Measurements from ENCODE around the gene CYP26C1. TPM values are rescaled to one million over a fixed set of nuclear protein-coding genes. Genes with fewer than 3 reads are reported as not detected.

Gene CYP26C1
- total and polyA plus RNA-seq, 9 of the 15 experiments (the other 6 are each of a cell fraction or from before 2014, with no cell fraction given), result 0.07 to 0.09 (median 0.07) TPM; not detected in 6

DNA sequence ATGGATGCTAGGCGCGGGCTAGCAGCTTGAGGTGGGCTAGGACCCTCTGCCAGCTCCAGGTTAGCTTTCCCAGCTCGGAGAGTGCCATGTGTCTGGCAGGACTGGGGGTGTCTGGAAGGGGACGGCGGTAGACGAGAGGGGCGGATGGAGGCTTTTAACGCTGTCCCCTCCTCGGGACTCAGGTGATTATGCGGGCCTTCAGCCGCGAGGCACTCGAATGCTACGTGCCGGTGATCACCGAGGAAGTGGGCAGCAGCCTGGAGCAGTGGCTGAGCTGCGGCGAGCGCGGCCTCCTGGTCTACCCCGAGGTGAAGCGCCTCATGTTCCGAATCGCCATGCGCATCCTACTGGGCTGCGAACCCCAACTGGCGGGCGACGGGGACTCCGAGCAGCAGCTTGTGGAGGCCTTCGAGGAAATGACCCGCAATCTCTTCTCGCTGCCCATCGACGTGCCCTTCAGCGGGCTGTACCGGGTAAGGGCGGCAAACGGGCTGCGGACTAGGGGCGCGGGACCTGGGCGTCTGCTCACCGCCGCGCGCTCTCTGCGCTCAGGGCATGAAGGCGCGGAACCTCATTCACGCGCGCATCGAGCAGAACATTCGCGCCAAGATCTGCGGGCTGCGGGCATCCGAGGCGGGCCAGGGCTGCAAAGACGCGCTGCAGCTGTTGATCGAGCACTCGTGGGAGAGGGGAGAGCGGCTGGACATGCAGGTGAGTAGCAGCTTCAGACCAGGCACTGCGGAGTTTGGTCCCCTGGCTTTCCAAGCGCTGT, 14.2 kb downstream of the CYP26C1 start:
- FAIRE-seq (no peak), ATAC-seq (no peak), DNase-seq (ENCODE audit: extremely low read depth in 1 of 4, low spot score in 3 of 4) (no peak)
- Histone ChIP-seq H3K79me2 (ENCODE audit: control insufficient read depth, insufficient read depth, low read length) (no peaks in the 10 kb centered on the region), H3K9ac (ENCODE audit: insufficient read depth in 1 of 2, low read depth in 2 of 2, low read length in 2 of 2) (no peak overlapping the region), H2AFZ (ENCODE audit: low read depth, low read length) (no peak overlapping the region), H3K27ac (ENCODE audit: extremely low read depth, low read depth, low read length) (no peak overlapping the region), H3K9me3 (replicated peaks; ENCODE audit: control insufficient read depth, insufficient read depth, low read depth, low read length) (peaks cover 2% of the 10 kb centered on the region; the same call in 1 of the 2 replicates), H3K4me3 (no peak overlapping the region), H3K36me3 (ENCODE audit: control insufficient read depth, insufficient read depth, low read length) (no peaks in the 10 kb centered on the region), H3K4me2 (ENCODE audit: insufficient read depth, low read length) (no peak overlapping the region), H3K4me1 (replicated peaks in 1 of 2; ENCODE audit: control insufficient read depth in 2 of 2, insufficient read depth in 2 of 2, low read length in 2 of 2) (peaks cover 33 to 50% of the 10 kb centered on the region in 2 experiments; a peak in 4 of 5 replicates), H3K27me3 (ENCODE audit: control insufficient read depth in 2 of 2, insufficient read depth in 2 of 2, low read length in 2 of 2) (no peaks in the 10 kb centered on the region; a peak in 1 of 5 replicates), H3K9me1 (ENCODE audit: control insufficient read depth, insufficient read depth, low read length) (no peaks in the 10 kb centered on the region), H4K20me1 (replicated peaks; ENCODE audit: control insufficient read depth, insufficient read depth, low read length) (no peaks in the 10 kb centered on the region)
- POLR2A ChIA-PET, result interaction anchor here (0.5 to 0.6 kb wide), 2 partner anchors 9 to 87 kb away, joined by 3 read pairs; no protein-coding TSS in a partner anchor
- CTCF ChIA-PET (ENCODE audit: low intra/inter-chr PET ratio), result no interaction called here
- WGBS (ENCODE audit: insufficient coverage, low coverage, missing lambda C conversion rate), result 94% methylated on average over 22 of the region's 67 CpGs
- intact Hi-C loops (cut with micrococcal nuclease), result loop anchor here (5.0 to 10.0 kb wide), 2 partner anchors 67 to 480 kb away; partner anchors contain the start of gene KIF11
- BruUV-seq (replicated peaks), result no TSS peak
- TF ChIP-seq ZNF830 (CRISPR knock-in tag; IDR thresholded peaks at IDR 0.05) (no peak), HNRNPL (IDR thresholded peaks at IDR 0.05; ENCODE audit: low read depth, low read length) (0 out of 2 replicates have a peak, but pooled peaks have one; percentile 31)
- in situ Hi-C loops (cut with MboI), result no loop called here

Measured in K562 (cell line).